NCI-H69 (cell line): ENCODE data around the gene TRIM66.
A peak's percentile ranks its signal among the peaks of the same experiment; 100 is the strongest.

Experiments used
- DNase-seq: peaks from one replicate; lab custom pipeline; 2025; lab: John Stamatoyannopoulos, UW

TRIM66 gene

DNA sequence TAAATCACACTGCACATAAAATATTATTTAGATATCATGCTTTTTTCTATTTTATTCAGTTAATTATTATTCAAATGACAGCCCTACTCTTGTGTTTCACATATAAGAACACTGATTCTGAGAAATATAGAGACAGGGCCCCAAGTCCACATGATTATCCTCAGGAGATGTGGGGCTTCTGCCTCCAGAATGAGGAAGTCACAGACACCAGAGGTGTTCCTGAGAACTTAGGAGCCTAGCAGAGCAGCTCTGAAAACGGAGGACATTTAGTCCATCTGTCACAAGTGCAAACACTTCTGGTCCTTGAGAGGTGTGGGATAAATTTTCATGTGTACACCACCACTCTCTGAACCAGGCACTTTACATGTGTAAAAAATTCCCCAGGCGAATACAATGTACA, 26.2 kb downstream of the TRIM66 start:
- peak; percentile 18 for DNase-seq

DNA sequence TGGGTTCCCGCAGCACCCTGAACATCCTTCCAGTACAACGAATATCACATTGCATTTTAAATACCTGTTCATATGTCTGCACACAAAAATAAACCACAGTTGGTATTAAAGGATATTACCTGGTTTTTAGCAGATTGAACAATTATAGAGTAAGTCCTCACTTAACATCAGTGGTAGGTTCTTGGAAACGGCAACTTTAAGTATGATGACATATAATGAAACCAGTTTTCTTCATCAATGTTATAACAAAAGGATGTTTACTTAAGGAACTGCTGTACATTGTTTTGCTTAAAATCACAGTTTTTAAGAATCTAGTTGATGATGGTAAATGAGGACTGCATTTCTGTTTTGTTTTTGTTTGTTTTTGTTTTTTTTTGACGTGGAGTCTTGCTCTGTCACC, 28.0 kb downstream of the TRIM66 start:
- peak; percentile 52 for DNase-seq

DNA sequence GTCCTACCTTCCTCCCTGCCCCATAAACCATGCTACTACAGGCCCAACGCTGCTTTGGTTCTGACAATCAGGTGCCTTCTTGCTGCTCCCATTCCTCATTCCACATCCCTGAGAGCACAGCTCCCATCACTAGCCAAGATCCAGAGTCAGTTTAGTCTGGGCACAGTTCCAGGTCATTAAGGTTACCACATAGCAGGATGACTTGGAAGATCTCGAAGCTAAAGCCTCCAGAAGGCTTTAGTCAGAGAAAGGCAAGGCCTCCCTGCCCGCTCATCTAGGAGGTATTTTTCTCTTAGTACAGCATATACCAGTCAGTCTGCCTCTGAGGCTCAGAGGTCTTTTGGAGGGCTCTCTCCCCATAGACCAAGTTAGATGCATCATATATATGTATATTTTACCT, 30.3 kb downstream of the TRIM66 start:
- peak; percentile 40 for DNase-seq

DNA sequence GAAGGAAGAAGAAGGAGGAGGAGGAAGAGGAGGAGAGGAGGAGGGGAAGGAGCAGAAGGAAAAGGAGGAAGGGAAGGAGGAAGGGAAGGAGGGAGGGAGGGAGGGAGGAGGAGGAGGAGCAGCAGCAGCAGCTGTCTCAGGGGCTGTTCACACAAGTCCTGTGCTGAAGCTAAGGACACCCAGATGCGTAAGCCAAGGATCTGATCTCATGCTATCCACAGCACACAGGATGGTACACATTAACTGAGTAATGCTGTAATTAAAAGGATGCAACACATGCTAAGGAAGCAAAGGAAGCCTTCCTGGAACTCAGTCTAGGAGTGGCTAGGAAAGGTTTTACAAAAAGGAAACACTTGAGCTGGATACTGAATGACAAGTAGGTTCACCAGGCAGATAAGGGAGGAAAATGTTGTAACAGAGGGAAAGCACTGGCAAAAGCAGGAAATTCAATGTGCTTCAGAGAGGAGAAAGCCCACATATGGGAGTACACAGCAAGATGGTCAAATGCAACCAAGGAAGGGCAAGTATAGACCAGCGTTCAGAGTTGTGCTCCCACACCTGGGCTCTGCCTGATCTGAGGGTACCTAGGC, 32.0 kb downstream of the TRIM66 start:
- DNase-seq, result peak; percentile 30

DNA sequence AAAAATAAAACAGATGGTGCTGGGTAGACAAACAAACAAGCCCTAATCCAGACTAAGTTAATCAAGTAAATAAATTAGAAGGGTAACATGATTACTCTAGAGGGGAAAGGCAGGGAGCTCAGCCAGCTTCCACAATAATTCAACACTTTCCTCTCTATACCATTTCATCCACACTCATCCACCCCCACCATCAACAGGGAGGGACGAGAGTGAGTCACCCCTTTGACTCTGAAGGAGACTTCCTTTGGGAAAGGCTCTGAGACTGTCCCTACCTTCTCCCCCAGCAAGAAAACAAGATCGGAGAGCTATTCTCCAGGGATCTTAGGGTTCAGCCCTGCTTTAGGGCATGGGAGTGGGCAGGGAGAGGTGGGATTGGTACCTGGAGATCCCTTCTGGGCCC, 33.1 kb downstream of the TRIM66 start:
- peak; percentile 22 for DNase-seq

DNA sequence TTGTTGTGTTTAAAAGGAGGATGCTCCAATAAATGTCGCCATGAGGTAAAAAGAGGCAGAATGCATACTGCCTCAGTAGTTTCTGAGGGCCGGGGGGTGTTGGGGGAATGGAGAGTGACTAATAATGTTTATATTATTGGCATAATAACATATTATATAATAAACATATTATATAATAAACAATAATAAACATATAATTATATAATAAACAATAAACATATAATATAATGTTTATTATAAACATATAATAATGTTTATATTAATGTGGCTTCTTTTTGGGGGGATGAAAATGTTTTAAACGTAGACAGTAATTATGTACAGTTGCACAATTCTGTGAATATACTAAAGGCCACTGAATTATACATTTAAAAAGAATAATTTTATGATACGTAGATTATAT, 35.6 kb downstream of the TRIM66 start:
- no peak for DNase-seq

DNA sequence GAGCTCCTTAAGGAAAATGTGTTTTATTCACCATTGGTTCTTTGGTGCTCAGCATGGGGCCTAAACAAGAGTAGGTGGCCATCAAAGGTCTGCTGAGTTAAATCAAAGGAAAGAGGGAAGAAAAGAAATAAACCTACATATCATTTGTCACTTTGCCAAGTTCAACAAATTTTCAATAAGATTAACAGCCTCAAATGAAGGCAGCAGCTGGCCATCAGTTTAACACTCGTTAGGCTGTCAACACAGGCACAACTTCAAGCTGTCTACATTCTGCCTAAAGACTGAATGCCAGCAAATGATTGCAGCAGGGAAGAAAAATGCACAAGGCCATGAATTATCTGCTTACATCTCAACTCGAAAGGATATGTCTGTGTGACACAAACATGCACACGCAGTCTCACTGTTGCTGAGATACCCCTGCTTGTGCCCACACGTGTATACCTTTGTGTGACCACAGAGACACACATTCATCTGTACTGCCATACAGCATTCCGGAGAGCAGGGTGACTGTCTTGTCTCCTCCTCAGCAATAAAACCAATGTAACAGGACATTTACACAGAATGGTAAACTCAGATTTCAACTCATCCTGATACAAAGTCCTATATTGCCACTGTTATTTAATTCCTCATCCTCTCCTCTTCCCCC, 40.1 kb downstream of the TRIM66 start:
- DNase-seq, result peak; percentile 96

DNA sequence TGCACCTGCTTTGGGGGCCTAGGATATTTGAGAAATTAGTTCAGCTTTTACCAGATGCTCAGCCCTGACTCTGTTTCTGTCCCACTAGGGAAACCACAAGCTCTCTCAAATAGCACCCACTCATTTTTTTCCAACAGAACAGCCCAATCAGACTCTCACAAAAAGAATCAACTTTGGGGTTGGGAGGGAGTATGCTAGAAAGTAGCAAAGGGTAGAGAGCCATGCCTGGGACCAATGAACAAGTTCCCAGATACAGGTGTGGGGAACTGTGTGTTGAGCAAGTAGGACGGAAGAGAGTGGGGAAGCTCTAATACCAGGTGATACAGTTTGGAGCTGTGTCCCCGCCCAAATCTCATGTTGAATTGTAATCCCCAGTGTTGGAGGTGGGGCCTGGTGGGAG, 41.1 kb downstream of the TRIM66 start:
- DNase-seq, result no peak

DNA sequence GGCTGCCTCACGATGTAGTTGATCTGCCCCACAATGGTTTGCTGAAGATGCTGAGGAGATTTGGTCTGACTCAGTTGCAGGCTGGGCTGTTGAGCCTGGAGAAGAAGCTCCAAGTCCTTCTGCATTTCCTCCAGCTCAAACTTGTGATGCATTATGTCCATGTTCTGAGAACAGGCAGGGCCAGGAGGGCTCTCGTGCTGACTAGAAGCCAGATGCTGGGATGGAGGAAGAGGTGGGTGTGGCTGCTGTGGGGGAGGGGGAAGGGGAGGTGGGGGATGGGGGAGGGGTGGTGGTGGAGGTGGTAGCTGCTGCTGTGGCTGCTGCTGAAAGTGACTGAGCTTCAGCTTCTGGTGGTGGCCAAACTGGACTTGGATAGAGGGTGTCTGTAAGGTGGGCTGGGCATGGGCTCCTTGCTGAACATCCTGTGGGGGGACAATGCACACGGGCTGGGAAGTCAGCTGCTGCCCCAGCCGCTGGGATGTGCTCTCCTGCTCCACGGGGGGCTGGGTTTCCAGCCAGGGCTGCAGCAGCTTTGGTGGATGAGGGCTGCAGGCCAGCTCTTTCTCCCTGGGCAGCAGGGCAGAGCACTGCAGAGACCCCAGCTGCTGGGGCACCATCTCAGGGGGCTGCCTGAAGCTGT, 42.1 kb downstream of the TRIM66 start:
- DNase-seq, result peak; percentile 72

DNA sequence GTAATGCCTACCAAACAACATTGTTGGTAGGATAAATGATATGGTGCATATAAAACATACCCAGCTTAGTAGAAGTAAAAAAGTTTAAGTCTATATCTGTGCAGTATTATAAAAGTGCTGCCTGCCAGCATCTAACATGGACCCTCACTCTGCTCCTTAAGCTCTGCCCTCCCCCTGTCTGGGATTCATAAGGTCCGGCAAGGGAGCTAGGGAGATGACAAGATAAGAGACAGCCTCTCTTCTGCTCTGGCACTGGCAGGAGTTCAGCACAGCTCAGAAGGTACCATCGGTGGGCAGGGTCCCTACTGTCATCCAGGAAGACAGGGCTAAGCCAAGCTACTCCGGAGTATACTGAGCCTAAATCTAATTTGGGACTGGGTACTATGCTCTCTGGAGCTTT, 42.8 kb downstream of the TRIM66 start:
- no peak for DNase-seq

DNA sequence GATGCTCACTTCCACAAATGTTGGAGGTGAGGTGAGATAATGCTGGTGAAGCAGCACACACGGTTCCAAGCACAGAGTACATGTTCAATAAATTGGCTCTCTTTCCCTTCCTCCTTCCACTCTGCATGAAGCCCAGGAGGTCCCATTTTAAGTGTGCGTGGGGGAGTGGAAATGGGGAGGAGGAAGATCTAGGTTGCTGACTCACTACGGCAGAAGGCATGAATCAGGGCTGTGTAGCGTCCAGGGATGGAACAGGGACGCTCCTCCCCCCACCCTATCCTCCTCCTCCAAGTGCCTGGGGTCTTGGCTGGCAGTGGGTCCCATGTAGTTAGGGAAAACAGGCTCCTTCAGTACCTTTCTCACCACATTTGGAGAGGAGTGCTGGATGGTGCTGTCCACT, 44.2 kb downstream of the TRIM66 start:
- DNase-seq, result no peak

DNA sequence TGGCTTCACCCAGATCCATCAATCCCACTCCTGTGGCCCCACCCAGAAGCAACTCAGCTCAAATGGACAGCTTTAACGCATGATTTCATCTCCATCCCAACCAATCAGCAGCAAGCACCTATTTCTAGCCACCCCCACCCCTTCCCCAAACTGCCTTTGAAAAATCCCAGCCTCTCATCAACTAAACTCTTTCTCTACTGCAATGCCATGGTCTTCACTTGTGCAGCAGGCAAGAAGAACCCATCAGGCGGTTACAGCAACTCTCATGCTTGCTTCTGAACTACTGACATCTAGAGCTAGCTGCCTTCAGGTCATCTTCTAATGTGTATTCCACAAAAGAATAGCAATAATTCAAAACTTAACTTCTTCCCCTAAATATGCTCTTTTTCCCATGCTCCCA, 46.3 kb downstream of the TRIM66 start:
- no peak for DNase-seq

DNA sequence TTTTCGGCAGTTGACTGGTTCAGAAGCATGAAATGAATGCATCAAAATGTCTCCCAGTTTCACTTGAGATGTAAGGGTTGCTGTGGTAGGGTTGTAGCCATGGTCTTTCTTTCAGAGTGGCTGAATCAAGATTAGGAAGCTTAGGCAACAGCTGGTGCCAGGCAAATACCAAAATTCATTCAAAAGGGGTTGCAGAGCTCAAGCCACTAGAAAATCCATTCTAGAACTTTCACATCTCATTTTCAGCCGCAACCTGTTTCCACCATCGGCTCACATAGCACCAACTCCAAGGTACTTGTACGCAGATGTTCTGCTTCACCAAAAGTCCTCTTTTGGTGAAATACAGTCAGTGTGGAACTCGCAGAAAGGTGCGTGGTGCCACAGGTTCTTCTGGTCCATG, 48.0 kb downstream of the TRIM66 start:
- DNase-seq, result no peak

DNA sequence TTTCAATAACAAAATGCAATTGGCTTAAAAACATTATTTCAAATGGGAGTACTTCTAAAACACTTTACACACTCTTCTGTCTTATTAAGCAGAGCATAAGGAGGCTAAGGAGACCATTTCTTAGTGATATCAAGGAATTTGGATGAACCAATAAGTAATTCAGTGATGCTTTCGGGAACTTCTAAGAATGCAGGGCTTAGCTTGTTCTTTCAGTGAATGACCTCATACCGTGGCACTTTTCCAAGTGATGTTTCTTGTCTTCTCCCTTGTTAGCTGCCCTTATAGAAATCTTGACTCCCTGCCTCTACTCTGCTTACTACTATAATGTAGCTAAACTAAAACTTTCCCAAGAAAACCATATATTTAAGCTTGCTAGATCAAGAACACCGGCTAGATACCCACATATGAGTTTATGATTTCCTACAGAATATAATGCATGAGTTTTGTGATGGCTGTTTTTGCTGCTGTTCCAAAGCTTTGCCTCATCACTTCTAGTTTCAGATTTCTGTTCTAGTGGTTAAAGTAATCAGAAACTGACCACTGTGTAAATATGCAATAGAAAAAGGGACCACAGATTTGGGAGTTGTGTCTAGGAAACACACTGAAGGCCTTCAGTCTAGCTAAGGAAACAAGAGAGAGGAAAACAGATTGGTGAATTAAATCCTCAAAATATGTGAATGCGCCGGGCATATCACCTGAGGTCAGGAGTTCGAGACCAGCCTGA, 50.9 kb downstream of the TRIM66 start:
- DNase-seq, result peak; percentile 46

DNA sequence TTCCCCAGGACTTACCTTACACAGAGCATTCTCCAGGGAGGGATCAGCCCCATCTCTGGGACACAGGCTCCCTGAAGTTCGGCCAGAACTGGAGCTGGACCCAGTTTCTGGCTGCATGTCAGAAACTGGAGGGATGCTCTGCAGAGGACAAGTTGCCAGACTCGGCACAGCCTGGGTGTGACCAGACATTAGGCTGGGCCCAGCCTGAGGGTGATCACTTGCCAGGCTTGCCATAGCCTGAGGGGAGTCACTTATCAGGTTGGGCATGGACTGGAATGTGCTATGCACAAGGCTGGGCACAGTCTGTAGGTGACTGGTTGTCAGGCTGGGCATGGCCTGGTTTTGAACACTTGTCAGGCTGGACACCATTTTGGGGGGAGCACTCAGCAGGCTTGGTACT, 57.8 kb downstream of the TRIM66 start:
- no peak for DNase-seq

DNA sequence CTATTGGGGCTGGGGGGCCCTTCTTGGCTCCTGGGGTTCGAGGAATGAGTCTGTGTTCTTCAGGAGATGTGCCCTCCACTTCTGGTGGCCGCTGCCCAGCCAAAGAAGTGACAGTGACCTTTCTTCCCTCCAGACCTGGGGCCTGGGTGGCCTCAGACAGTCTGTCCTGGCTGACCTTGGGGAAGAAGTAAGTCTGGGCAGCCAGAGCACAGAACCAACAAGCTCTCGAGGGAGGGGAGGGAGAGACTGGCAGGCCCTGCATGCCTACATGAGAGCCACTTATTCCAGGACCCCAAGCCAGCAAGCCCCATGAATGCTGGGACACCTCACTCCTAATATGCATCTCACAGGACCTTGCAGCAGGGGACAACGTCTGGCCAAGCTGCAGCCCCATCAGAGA, 61.3 kb downstream of the TRIM66 start:
- DNase-seq, result no peak

DNA sequence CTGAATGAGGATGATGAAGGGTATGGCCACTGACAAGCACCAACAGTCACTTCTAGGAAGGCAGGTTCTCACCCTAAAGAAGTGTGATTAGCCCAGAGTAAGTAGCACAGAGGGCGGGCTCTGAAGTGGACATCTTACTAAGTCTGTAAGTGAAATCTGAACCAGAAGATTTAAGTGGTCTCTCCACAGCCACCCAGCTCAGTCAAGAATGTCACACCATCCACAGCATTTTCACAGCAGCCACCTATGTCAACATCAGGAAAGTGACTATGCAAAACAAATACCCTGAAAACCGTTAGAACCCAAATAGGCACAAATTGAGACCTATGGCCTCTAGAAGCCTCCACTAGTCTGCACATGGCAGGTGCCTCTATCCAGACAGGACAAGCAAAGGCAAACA, 65.4 kb downstream of the TRIM66 start:
- DNase-seq, result no peak

DNA sequence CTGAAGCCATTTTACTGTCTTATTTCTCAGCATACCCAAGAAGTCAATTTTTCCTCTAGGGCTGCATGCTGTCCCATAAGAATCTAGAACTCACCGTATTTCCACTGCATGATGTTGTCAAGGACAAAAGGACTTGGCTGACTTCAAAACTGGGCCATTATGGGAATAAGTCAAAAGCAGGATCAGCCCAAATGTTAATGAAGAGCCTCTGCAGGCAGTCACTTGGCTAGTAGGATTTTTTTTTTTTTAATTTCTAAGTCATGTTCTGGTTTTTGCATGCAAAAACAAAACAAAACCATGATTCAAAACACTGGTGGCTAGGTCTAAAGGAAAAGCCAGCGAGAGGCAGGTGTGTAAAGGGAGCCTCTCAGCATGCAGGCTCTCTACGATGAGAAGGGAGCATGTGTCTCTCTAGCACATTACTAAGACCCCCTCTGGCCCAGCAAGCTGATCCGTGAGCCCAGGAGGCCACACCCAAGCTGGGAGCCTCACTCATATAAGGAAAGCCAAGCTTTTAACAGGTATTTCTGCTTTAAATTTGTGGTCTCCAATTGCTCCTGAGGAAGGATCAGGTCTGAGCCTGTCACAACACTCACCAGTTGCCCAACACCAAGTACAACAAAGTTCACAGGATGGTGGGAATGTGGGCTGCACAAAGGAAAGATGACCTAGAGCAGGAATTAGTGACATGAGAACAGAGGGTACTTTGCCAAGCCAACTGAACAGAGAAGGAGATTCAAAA, 67.0 kb downstream of the TRIM66 start:
- no peak for DNase-seq

DNA sequence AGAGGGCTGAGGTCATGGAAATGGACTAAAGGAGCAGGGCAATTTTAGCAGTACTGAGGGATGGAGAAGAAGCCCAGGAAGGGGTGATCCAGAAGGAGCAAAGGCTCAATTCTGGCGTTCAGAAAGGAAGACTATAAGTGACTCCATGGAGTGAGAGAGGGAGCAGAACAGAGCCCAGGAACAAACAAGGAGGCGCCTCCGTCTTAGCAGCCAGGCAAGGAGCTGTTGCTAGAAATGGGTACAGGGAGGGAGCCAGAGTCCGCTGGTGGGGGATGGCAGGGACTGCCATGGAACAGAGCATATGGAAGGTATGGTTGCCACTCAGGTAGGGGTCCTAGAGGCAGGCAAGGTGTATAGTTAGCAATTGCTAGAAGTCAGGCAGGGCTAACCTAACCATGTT, 68.0 kb downstream of the TRIM66 start:
- DNase-seq, result no peak

DNA sequence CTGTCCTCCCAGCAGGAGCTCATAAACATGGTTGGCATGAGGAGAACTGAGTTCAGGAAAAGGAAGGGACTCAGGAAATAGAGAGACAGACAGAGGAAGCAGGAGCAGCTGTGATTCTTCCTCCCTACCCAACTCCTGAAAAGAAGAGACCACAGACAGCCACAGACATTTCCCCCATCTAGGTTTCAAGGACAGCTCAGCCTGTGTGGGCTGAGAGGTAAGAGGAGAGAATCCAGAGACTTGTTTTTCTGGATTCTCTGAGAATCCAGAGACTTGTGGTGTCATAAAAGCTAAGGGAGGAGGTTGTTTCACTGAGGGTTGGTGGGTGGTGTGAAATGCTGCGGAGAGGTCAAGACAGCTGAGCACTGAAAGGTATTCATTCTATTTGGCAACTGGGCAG, 69.4 kb downstream of the TRIM66 start:
- peak; percentile 61 for DNase-seq

DNA sequence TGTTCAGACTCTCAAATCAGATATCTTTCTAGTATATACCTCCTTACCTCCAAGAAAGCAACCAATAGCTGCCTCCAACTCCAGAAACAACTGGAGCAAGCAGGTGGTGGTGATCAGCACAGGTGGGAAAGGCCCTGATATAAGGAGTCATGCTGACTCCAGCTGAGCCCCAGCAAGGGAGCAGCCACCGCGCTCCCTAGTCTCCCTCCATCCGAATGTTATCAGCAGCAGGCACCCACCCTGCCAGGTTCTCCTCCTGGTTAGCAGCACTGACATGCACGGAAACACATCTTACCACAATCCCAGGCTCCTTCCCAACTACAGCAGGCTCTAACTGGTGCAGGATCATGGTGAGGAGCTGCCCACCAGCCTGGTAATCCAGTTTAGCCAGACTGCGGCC, 69.9 kb downstream of the TRIM66 start:
- peak; percentile 48 for DNase-seq

DNA sequence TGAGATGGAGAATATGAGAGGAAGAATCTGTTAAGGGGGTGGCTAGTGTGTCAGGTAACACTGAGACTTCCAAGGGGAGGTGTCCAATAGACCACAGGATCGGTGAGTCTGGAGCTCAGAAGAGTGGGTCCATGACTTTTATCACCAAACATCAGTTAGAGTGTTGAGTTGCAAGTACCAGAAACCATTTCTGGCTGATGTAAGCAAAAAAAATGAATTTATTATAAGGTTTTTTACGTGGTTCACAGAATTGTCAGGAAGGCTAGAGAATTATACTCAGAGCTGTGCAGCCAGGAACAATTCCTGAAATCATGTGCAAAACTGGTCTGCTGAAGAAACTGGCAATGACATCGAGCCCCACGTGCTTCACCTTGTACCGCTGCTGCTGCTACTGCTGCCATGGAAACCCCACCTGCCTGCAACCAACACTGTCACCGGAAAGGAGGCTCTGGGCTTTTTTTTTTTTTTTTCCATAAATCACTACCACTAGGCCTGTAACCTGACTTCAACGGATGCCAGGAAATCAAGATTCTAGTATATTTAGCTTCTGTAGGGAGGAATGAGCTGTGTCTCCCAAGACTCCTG, 71.8 kb downstream of the TRIM66 start:
- peak; percentile 84 for DNase-seq
